GM21526 (cell line): ENCODE measurements around the gene CCDC124.

Source experiments
- ATAC-seq: cut with Tn5 transposase; IDR thresholded peaks from one replicate; pipeline ENCODE4 v1.9.1; 2021; ENCODE audit warnings: moderate library complexity; ENCODE audit not compliant: unreplicated experiment, low FRiP score

CCDC124 gene

GRCh38 chr19:17951990-17952976 lies 19.5 kb downstream of the CCDC124 start:
- no peak for ATAC-seq

DNA sequence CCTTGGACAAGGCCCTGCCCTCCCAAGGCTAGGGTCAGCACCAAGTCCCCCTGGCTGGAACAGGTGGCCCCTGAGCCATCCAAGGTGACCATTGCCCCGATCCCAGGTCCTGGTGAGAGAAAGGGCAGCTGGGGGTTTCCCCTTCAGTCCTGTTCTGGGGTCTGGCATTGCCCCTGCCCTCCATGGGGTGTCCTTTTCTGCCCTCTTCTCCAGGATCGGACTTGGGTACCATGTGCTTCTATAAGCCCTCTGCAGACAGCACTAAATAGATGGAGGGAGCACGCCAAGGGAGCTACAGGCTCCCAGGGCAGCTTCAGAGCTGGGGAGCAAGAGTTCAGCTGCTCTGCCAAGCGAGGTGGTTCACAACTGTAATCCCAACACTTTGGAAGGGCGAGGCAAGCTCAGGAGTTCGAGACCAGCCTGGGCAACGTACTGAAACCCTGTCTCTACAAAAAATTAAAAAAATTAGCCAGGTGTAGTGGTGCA lies 20.5 kb downstream of the CCDC124 start:
- no peak for ATAC-seq

DNA sequence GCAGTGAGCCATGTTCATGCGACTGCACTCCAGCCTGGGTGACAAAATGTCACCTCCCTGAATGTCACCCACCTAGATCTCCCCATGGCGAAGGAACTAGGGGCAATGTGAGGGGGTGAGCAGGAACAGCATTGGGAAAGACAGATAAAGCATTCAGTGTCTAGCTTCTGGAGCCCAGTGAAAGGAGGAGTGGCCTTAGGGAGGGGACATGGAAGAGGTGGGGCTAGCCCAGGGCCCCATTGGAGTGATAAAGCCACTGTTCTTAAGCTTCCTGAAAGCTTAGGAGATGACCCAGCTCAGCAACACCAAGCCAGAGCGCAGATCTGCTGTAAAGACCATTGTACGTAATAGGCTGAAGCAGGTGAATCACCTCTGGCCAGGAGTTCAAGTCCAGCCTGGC lies 21.1 kb downstream of the CCDC124 start:
- no peak for ATAC-seq

GRCh38 chr19:17954401-17954800 lies 21.6 kb downstream of the CCDC124 start:
- no peak for ATAC-seq

DNA sequence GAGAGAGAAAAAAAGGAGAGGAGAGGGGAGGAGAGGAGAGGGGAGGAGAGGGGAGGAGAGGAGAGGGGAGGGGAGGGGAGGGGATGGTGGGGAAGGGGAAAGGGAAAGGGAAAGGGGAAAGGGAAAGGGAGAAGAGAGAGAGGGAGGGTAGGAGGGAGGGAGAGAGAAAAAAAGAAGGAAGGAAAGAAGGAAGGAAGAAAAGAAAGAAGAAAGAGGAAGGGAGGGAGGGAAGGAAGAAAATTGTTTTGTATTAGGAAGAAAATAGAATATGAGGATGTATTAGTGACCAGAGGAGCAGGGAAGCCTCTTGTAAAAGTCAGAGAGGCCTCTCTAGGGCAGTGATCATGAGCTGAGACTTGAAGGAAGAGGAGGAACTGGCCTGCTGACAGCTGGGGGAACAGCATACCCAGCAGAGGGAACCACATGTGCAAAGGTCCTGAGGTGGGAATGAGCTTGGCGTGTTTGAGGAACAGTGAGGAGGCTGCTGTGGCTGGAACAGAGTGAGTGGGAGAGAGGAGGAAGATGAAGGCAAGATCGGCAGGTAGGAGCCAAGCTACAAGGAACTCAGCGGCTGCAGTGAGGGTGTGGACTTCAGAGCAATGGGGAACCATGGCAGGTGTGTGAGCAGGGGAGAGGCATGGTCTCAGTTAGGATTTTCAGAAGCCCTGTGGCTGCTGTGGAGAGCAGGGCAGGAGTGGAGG lies 24.5 kb downstream of the CCDC124 start:
- ATAC-seq = no peak

GRCh38 chr19:17957885-17958284 lies 25.1 kb downstream of the CCDC124 start:
- no peak for ATAC-seq

GRCh38 chr19:17963936-17964691 lies 31.3 kb downstream of the CCDC124 start:
- ATAC-seq = no peak

DNA sequence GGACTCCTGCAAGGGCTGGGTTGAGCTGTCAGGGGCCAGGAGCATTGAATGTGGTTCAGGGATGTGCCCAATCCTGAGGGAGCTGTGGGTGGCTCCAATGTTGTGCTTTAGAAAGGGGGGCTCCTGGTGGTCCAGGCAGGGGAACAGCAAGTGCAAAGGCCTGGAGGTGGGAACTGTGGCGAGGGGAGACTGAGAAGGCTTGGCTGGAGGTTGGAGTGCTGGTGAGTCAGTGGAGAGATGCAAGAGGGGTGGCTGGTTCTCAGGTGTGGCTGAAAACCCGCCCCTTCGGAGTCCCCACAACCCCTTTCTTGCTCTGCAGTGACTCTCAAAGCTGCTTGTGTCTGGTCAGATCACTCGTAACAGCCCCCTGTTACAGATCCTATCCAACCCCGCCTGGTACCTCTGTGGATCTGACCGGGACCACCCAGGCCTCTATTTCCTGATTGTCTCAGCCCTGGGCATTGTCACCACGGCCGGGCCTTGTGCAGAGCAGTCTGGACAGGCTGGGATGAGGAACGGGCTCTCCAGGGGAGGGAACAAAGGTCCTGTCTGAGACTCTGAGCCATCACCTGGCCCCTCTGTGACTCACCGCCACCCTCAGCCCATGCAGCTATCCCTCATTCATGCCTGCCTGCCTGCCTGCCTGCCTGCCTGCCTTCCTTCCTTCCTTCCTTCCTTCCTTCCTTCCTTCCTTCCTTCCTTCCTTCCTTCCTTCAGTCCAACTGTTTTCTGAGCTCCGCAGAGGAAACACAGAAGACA lies 32.7 kb downstream of the CCDC124 start:
- ATAC-seq = no peak

DNA sequence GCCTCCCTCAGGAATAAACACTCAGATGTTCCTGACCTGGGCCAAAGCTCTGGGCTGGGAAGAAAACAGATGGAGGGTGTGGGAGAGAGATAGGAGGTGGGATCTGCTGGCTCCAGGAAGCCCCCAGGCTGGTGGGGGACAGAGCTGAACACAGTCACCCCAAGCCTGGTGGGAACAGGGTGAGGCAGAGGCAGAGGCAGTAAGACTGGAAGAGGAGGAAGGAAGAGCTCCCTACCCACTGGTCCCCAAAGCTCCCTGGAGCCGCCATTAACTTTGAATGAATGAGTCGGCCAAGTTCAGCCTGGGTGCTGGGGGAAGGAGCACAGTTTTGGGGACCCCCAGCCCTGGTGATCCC lies 33.3 kb downstream of the CCDC124 start:
- ATAC-seq = no peak

DNA sequence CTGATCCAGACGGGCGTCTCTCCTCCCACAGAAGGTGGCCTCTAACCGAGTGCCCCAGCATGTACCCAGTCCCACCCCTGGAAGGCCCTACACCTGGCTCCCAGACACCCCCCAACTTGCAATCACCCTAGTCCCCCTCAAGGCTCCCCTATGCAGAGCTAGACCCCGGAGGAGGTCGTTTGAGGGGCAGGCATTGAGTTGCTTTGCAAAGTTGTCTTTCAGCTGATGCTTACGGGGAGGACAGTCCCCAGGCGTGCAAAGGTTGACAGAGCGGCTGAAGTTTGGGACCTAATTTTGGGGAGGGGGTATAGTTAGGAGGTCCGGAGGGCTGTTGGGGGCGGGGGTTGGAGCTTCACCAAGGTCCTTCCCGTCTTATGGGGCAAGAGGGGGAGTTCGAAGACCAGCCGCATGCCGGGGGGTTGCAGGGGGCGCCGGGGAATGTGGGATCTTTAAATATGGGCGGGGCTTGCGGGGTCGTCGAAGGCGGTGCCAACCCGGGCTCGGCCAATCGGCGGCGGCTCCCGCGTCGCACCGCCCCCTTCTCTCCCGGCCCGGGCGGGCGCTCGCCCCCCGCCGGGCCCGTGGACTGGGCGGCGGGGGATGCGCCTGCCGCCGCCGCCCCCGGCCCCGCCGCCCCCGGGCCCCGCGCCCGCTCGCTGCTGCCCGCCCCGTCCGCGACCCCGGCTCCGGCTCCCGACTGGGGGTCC lies 33.9 kb downstream of the CCDC124 start, which contains the start of gene KCNN1:
Gene KCNN1 (plus strand): TSS at position 558 of the 707 bp plus-strand sequence. CDS start 6,782 bp downstream, outside the sequence.
- ATAC-seq = no peak

DNA sequence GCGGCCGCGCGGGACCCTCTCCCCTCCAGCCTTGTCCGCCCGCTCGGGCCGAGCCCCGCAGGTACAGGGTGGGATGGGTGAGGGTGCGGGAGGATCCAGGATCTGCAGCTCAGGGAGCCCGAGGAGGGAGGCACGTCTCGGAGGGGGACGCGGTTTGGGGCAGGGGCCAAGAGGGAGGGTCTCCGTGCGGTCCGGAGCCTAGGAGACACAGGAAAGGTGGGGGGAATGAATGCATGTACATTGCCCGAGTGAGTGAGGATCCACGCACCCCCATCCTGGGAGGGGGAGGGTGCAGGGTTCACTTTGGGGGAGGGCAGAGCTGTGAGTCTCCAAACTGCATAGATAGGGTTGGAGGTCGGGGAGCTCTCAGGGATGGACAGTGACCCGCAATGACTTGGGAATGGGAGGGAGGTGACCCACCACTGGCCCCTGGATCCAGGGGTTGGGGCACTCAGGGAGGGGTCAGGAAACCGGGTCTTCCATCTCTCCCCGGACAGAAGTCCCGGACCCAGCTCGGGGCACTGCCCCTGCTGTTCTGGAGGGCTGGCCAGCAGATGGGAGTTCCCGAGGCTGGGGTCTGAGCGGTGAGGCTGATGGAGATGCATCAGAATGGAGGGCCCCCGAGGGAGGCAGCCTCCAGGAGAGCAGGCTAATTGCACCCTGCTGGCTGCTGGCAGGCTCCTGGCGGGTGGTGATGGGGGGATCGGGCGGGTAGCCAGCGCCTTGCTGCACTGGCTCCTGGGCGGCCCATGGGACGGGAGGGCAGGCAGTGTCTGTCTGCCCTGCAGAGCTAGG lies 34.6 kb downstream of the CCDC124 start:
- ATAC-seq = no peak

GRCh38 chr19:17968362-17968761 lies 35.5 kb downstream of the CCDC124 start:
- no peak for ATAC-seq

- ATAC-seq = no peak
These were observed 36.4 kb downstream of the CCDC124 start for GRCh38 chr19:17969096-17969792.

GRCh38 chr19:17972230-17972629 lies 39.4 kb downstream of the CCDC124 start:
- no peak for ATAC-seq

DNA sequence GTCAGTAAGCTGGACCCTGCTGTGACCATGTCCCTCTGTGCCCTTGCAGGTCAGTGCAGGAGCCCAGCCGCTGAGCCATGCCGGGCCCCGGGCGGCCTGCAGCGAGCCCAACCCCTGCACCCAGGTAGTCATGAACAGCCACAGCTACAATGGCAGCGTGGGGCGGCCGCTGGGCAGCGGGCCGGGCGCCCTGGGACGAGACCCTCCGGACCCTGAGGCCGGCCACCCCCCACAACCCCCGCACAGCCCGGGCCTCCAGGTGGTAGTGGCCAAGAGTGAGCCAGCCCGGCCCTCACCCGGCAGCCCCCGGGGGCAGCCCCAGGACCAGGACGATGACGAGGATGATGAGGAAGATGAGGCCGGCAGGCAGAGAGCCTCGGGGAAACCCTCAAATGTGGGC lies 40.9 kb downstream of the CCDC124 start:
- no peak for ATAC-seq

- no peak for ATAC-seq
These were observed 41.7 kb downstream of the CCDC124 start for GRCh38 chr19:17974551-17974950.

DNA sequence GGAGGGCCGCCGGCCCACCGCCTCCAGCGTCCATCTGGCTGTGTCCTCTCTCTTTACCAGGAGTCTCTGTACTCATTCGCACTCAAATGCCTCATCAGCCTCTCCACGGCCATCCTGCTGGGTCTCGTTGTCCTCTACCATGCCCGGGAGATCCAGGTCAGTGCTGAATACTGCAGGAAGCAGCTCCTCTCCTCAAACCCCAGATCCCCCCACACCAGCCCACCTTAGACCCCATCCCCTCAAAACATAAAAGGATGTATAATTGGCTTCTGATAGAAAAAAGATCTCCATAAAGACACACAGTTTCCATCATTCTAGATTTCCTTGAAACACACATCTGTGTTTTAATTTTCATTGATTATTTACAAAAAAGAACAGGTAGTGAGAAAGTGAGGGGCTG lies 42.2 kb downstream of the CCDC124 start:
- ATAC-seq = no peak

- no peak for ATAC-seq
These were observed 44.2 kb downstream of the CCDC124 start for GRCh38 chr19:17977021-17977420.
